Activated T-cell treated with anti-CD3 and anti-CD28 coated beads for 1 hour (primary cell): ENCODE data around the gene CAPN14.
"Not testable (repeated sequence)": the region's sequence is repeated elsewhere in the genome, so short reads cannot be mapped to it uniquely, and the experiment has no call there.

Experiments used
- DNase-seq: peaks from one replicate; pipeline ENCODE4 v3.0.0-alpha.2; 2020; ENCODE audit warnings: low read depth

CAPN14 gene

DNA sequence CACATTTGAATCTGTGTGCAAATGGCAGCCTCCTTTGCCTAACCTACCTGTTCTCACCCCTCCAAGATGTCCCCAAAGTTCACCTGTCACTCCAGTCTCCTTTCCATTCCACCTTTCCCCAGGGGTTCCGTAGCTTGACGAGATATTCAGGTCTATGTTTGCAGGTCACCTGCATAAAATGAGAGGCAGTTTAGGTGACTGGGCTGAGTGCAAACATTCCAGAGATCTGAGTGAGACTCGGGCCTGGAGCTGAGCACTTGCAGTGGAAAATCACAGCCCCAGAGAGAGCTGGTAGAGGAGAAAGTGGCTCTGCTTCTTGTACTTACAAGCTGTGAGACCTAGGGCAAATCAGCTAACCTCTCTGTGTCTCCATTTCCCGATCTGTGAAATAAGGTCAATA, 20.1 kb downstream of the CAPN14 start:
- no peak for DNase-seq

DNA sequence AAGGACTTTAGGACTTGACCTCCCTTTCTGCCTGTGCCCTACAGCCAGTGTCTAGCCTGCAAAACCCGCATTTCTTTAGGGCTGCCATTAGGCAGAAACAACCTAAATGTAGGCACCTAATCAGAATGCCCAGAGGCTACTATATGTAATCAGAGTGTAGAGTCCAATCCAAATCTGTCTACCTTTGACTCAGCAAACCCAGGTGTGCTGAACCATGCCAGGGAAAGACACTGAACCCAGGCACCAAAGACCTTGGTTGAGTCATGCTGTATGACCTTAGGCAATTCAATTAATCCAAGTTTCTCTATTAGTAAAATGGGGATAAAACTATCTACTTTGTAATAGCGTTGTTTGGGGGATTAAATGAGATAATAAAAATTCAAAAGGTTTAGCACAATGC, 20.7 kb downstream of the CAPN14 start:
- no peak for DNase-seq

DNA sequence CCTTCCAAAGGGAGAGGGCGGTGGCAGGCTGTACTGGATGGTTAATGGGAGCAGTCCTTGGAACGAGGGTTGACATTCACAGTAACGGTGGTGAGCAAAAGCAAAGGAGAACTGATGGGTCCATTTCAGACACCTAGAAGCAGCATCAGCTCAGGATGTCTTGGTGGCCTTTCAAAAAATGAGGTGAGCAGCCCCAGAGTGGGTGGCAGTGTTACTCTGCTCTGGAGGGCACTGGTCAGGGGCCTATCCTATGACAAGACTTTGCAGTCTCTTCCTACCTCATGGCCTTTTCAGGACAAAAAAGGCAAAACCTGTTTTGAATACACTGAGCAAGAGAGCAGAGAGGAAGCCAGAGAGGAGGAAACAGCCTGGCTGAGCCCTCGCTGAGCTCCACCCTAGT, 23.5 kb downstream of the CAPN14 start:
- no peak for DNase-seq

DNA sequence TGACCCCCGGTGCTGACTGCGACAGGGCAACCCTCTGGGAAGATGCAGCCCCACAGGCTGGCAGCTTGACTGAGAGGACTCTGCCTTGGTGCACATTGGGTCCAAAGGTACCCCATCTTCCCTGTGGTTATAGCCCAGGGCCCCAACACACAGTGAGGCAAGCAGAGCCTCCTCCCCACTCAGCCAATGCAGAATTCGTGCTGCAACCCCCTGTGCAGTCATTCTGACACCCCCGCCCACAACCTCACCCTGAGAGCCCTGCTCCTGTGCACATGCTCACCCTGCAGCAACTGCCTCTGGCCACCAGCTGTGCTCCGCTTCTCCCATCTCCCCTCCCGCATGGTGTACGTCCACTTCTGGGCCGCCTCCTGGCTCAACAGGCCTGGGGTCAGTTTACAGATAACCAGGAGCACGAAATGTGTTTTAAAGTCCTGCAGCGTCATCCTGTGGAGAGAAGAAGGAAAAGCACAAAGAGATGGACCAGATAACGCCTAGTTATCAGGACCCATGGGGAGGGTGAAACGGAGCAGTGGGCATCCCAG, 24.4 kb downstream of the CAPN14 start:
- no peak for DNase-seq

DNA sequence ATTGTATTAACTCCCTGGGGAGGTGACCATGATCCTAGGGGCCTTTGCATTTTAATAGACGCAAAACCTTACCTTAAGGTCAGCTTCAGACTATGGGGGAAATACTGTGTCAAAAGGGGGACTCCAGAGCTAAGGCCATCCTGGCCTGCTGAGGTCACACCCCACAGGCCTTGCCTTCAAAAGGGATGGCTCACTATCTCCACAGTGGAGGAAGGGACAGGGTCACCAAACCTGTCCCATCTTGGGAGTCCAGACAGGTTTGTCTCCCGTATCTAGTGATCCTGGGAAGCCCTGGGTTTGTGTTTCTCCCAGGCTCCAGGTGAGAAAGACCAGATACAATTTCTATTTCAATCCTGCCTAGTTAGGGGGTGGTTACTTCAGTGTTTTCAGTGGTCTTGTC, 24.9 kb downstream of the CAPN14 start:
- no peak for DNase-seq

DNA sequence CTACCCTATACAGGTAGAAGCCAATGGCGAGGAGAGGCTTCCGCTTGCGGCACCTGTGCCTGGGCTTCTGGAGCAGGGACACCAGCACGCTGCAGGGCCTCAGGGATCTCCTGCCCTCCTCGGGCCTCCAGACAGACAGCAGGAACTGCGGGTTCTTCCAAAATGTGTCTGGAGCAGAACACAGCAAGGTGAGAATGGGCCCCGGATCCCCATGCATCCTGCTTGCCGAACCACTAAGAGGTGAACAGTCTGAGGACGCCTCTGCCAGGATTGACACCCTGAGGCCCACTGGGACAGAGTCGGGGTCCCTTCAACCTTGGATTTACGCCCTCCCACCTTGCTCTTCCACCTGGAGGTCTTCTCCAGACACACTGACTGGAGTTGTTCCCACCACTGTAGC, 25.4 kb downstream of the CAPN14 start:
- DNase-seq, result no peak

DNA sequence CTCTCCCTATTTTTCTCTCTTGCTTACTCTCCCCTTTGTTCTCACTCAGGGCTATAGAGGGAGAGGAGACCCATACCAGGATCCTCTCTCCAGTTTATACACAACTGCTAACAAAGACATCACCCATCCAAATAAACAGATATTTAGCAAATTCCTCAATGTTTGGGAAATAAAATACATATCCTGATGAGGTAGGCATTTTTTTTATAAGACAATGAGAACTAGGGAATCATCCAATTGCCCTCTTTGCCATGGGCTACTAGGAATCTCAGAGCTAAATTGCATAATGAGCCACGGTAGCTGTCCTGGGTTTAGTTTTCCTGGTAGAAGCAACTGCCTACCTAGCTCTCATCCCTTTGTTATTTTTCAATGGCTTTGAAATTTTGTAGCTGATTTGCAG, 27.1 kb downstream of the CAPN14 start:
- DNase-seq, result no peak

DNA sequence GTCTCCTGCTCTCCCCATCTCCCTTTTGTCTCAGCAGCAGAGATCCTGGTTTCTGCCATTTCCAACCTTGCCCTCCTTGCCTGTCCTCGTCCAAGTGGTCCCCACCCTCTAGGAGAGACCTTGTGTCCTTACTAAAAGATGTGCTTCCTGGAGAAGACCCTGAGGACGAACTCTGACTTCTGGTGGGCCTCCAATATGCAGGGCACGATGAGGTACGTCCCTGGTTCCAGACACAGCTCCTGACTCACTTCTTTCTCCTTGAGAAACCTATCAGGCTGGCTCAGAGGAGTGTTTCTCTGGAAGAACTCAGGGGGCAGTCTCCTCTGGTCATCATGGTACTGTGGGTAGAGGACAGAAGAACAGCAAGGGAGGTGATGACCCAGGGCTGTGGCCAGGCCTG, 28.2 kb downstream of the CAPN14 start:
- DNase-seq, result no peak

DNA sequence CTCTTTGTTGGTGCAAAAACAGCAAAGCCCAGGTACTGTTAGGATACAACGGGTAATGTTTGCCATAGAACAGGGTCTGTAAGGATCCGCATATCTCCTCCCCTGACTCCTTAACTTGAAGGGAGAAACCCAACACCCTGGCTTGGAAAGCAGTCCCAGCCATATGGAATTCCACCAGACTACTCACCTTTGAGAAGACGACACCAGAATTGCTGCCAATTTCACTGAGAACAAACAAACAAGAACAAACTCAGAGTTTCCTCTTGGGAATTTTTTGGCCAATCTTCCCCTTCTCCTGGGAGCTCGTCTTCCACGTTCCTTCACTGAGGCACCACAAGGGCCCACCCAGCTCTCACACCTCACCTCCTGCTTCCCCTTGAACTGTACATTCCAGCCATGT, 29.2 kb downstream of the CAPN14 start:
- DNase-seq, result no peak

DNA sequence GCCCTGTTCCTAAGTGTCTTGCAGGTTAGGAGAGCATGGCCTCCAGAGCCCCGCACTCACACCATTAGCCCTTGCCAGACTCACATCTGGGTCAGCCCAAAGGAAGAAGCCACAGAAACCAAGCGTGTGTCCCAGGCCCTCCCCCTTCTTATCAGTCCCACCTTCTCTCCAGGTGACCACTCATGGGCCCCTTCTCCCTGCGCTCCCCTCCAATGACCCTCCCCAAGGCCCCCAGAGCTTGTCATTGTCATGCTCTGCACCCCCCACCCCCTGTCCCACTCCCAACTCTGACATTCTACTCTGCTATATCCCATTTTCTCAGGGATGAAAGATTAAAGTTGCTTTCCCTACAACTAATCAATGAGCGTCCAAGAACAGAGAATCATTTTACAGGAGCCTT, 30.1 kb downstream of the CAPN14 start:
- no peak for DNase-seq

DNA sequence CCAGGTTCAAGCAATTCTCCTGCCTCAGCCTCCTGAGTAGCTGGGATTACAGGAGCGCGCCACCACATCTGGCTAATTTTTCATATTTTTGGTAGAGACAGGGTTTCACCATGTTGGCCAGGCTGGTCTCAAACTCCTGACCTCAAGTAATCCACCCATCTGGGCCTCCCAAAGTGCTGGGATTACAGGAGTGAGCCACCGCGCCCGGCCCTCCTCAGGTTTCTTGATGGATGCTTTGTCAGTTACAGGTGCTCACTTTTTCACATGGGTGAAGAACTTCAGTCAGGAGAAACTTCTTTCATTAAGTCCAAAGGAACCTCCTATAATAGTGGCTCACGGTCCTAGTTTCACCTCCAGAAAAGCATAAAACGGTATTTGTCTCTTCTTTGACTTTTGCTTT, 33.3 kb downstream of the CAPN14 start:
- DNase-seq, result not testable (repeated sequence)

DNA sequence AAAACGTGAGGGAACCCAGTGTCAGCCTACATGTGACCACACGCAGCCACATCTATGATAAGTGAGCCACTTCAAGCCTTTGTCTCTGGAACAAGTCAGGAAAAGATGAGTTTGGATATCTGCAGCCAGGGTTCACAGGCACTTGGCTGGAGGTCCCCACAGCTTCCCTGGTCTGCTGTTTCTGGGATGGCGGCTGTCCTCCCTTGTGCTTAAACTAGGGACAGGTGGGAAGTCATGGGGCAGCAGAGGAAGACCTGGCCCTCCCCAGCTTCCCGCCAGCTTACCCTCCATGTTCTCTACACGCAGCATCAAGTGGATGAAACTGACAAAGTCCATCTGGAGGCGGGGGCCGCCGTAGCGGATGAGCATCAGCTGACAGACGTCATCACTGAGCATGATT, 40.6 kb downstream of the CAPN14 start:
- DNase-seq, result no peak

DNA sequence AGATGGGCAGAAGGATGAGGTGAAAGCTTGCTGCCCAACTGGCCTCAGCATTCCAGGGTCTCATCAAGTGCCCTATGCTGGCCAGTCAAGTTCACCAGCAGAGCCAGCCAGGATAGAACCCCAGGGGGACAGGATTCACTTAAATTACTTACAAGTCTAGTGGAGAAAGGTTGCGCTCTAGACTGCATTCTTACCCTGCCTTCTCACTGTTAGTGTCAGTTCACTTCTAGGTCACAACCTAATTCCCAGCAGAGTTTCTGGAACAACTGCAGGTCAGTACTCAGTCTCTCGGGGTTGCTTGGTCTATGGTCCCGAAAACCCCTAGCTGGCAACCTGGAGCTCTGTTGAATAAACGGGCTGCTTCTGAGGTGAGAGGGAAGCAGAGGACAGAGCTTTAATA, 46.2 kb downstream of the CAPN14 start:
- DNase-seq, result no peak

DNA sequence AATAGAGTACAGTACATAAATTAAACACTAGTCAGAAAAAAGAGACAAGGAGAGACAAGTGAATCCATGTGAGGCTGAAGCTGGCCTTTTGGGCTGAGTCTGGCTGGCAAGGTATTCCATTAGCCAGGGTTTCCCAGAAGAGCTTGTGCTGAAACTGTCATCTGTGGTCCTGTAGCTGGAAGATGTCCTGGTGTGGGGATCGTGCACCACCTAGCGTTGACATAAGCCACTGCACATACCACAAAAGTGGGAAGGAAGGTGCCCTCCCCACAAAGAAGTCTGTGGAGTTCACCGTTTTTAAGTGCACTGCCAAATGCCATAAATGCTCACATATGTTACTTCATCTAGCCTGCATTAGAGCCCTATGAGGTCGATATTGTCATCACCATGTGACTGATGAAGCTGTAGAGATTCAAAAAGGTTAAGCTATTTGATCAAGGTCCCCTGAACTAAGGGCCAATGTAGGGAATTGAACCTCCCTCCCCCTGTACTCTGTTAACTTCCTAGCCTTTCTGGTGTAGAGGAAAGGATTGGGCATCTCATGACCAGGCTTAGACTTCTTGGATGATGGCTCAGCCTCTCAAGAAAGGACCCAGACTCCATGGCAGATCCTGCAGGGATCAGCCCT, 47.1 kb downstream of the CAPN14 start:
- DNase-seq, result peak; percentile 20

DNA sequence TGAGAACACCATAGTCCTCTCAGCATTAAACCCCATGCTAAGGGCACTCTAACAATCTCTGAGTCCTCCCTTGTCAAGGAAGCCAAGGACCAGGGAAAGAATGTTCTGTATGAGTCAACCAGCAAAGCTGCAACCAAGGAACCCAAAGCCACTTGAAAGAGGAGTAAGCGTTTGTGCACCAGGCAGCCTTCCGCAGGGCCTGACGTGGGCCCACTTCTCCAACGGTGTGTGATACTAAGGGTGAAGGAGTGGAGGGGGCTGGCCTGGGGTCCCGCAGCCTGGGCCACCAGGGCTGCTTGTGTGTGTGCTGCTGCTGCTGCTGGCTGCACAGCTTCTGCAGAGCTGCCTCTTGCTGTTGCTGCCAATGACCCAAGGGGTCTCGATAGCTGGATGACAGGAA, 49.0 kb downstream of the CAPN14 start:
- DNase-seq, result no peak

DNA sequence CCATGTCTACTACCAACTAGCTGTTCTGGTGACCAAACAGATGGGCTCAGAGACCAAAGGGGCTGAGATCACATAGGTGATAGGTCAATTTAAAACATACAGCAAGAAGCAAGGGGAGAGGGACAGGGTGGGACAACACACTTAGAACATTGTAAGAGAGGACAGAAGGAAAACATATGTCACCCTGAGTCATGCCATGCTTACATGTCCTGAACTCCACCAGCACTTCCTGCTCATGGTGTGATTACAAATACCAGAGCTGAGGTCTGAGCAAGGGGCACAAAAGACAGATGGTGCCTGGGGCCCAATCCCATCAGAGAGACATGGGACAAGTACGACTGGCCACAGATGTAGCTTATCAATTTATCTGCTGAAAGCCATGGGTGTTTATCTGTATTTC, 50.4 kb downstream of the CAPN14 start:
- no peak for DNase-seq

DNA sequence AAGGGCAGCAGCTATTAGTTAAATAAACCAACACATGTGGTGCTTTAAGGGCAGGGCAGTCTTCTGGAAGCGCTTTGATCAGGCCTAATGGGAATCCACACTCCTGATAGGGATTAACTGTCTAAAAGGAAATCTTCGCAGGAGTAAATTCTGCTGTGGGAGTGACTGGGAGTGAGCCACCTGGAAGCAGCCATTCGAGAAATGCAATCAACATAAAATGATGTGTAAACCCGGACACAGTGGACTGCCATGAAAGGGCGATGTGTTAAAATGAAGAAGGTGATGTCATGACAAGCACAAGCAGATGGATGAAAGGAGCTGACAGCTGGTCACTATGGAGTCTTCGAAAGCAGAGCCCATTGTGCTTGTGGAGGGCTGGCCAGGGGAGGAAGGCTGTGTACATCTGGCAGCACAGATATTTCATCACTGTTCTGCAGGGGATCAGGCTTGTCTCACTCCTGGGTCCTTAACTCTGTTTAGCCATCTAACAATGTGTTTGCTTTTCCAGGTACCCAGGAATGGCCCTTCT, 54.2 kb downstream of the CAPN14 start:
- DNase-seq, result no peak

DNA sequence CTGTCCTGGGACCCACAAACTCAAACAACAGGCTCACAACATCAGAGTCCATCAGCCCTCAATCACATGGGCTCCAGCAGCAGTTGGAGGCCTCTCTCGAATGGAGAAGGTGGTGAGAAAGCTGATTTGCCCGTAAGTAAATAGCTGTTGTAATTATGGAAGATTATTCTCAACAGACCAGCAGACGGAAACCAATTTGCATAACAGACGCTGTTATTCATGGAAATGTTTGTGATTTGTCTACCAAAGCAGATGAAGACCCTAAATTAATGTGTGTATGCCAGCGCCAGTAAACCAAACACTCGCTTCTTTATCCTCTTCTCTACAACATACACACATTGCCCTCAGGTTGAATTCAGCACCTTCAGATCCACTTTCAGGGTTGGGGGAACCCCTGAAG, 55.7 kb downstream of the CAPN14 start:
- DNase-seq, result no peak

DNA sequence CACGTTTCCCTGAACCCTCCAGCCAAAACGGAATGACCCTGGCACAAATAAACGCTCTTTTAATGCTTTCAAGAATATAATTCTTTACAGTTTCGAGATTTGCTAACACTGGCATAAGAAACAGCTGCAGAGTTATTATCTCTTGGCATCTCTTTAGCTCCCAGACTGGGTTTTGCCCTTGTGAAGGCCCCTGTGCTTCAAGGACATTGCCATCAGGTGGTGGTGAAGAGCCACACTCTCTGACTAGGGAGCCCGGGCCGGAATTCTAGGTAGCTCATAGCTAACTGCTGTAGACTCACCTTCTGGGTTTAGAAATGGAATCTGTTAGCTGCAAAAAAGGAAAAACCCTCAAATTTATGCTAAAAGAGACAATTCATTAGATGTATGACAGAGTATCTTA, 65.8 kb downstream of the CAPN14 start:
- no peak for DNase-seq

DNA sequence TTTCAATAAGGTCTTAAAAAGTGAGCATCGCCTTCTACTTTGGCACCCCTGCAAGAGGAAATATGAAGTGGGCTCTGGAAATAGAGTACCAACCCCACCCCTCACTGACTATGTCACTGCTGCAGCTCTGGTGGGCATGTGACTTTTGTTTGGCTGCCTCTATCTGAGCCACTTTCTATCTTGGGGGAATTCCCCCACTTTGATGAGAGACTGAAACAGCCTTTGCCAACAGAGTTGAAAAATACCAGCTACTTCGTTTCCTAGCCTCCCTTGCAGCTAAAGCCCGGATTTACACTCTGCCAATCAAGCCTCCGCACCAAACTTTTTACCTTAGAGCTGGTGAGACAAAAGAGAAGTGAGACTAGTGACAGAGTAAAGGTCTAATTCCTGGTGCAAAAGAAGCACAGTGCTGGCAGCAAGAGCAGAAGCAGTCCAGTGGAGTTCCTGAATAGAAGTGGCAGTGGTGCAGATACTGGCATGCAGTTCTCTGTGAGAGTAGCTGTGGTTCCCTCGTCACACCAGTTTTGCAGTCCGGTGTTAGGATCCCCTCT, 67.1 kb downstream of the CAPN14 start:
- no peak for DNase-seq

DNA sequence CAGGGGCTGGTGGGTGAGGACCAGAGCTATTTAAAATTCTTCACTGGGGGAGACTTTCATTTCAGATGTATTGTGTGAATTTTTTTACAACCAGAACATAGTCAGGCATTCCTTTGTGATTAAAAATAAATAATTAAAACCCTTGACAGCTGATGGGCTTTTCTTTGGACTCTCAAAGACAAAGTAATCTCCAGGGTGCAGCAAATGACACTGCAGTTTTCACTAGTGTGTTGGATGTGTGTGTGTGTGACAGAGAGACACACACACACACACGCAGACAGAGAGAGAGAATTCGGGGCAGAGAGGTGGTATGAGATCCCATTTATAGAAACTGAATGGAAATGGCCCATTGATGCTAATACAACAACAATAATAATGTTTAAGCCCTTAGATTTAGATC, 68.8 kb downstream of the CAPN14 start:
- no peak for DNase-seq

DNA sequence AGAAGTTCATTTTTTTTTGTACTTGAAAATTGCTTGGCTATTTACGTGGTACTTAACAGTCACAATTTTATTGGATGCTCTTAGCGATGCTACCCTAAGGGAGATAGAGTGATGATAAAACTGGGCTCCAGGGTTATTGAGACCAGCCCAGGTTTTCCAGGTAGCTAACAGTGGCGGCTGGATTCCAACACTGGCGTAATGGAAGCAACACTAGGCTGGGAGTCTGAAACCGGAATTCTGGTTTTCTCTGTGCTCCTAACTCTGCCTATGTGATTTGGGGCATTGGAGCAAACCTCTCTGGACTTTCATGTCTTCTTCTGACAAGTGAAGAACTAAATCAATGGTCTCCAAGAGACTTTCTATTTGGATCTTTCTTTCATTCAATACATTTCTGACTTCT, 69.7 kb downstream of the CAPN14 start:
- DNase-seq, result no peak

DNA sequence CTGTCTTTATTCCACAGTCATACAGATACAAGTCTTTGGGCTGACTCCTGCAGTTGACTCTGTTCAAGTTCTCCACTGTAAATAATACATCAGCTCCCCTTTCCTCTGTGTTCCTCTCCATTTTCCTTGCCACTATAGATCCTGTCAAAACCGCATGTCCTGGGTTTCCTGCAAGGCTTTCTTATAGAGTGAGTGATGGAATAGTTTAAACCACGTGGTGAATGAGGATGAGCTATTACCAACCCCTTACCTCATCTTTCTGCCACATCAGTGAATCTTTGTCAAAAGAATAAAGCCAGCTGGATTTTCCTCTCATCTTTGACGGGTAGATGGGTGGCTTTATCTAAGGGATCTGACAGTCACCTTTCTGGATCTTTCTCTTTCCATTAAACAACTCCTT, 75.2 kb downstream of the CAPN14 start:
- no peak for DNase-seq

DNA sequence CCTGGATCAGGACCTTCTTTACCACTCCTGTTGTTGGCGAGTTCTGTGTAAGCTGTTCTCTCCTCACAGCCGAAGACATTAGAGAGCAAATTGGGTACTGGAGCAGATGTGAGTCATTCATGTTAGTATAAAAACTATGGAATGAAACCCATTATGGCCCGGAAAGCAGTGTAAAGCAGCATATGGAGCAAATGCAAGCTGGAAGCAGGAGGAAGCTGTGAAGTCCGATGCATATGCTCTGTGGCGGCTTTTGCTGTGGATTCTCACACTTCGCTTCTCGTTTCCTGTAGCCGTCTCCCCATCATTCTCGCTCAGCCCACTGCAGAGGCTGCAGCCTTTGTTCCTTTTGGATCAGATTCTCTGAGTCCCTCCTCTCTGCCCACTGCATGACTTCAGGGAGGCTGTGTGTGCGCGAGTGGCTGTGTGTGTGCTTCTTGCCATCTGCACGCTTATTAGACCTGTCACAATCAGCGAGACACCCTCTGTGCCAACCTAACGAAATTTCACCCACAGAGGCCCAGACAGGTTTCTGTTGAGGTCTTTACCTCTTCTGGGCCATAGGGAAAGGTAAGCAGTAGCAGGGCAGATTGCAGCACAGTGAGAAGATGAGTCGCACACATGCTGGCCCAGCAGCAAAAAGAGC, 75.8 kb downstream of the CAPN14 start:
- no peak for DNase-seq
